PC-9 (cell line): Measurements from ENCODE around the gene CCDC30.

Experiments
- CTCF ChIP-seq: fragments of 200-600 bp; sonication (generic); conservative IDR thresholded peaks from 2 replicates; pipeline ENCODE4 v1.6.1; 2017; ENCODE audit warnings: mixed run types, antibody characterized with exemption, mild to moderate bottlenecking, moderate library complexity
- EZH2 ChIP-seq: fragments of 200-600 bp; sonication (generic); IDR thresholded peaks from 2 replicates; pipeline ENCODE4 v1.8.0; 2017; ENCODE audit warnings: antibody characterized with exemption, low read depth

- TF ChIP-seq CTCF (no peak), EZH2 (no peak)
These were observed 124.7 kb downstream of the CCDC30 start for GRCh38 chr1:42587753-42588152.
